Ovary (tissue), 3 donors: ENCODE results near the gene DDX25.

ENCODE experiments used
- EP300 ChIP-seq: sonication (generic); formaldehyde crosslinking; IDR thresholded peaks from one replicate; pipeline ENCODE4 v1.6.1; 2017; ENCODE audit warnings: antibody characterized with exemption
- POLR2A ChIP-seq: fragments of 450-650 bp; IDR thresholded peaks from one replicate; pipeline ENCODE4 v1.6.1; 2017; ENCODE audit warnings: antibody characterized with exemption, mild to moderate bottlenecking, moderate library complexity
- TF ChIP-seq, protein P1 (sequence below), 3 donors: fragments of 450-650 bp in 2 of 3; fragments of 200-600 bp in 1 of 3; IDR thresholded peaks; one replicate each; pipeline versions ENCODE4 v1.5.1 to v1.8.0; 2016 to 2022; ENCODE audit warnings: antibody characterized with exemption in 3 of 3, mild to moderate bottlenecking in 1 of 3
- donor health status: DM: no; HTN: no; CAD: no.

DNA sequence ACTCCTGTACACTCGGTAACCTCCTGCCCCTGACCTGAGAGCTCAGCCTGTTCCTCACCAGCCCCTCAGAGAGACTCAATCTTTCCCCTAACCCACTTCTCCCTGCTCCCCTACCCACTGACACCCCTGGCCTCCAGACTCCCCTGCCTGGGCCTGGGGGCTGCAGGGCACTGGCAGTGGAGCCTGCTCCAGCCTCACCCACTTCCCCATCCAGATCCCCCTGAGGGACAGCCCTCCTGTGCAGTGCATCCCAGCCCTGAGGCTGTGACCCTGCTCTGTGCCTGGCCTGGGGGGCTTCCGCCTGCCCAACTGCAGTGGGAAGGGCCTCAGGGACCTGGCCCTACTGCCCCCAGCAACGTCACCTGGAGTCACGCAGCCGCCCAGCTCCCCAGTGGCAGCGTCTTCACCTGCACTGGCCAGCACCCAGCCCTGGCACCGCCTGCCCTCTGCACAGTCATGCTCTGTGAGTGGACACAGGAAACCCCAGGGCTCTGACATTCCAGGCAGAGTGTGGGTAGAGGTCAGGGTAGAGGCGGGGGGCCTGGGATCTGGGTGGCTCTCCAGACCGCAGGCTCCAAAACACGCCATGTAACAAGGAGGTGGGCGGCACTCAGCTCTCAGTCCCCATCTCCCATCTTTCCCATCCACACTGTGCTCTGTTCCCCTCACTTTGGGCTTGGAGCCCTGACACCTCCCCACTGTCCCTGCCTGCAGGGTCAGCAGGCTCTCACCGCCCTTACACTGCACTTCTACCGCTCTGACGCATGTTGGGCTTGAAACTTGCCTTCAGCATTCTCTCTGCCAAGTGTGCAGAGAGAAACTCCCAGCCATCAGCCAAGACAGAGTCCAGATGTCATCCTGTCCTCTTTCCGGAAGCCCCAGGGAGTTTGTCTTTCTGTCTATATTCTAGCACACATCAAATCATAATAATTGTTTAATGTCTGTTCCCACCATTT is 46.7 kb downstream of the DDX25 start:
- TF ChIP-seq POLR2A, result no peak
- TF ChIP-seq, protein P1, sequence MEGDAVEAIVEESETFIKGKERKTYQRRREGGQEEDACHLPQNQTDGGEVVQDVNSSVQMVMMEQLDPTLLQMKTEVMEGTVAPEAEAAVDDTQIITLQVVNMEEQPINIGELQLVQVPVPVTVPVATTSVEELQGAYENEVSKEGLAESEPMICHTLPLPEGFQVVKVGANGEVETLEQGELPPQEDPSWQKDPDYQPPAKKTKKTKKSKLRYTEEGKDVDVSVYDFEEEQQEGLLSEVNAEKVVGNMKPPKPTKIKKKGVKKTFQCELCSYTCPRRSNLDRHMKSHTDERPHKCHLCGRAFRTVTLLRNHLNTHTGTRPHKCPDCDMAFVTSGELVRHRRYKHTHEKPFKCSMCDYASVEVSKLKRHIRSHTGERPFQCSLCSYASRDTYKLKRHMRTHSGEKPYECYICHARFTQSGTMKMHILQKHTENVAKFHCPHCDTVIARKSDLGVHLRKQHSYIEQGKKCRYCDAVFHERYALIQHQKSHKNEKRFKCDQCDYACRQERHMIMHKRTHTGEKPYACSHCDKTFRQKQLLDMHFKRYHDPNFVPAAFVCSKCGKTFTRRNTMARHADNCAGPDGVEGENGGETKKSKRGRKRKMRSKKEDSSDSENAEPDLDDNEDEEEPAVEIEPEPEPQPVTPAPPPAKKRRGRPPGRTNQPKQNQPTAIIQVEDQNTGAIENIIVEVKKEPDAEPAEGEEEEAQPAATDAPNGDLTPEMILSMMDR (IDR thresholded peaks at IDR 0.05), result no peak
- no peak for TF ChIP-seq EP300
